ENCODE data around the gene ASTE1.

GRCh38 chr3:131033480-131034080, 7.0 kb upstream of the ASTE1 start:
- TF ChIP-seq GATA3 (IDR thresholded peaks at IDR 0.05; ENCODE audit: low read depth, low read length), result no peak
- TF ChIP-seq GATA2 (IDR thresholded peaks at IDR 0.05; ENCODE audit: low read depth, low read length), result no peak

Data from SH-SY5Y (cell line).